Cardiac fibroblast (primary cell): Measurements from ENCODE around the gene PTPRN2.
"Not testable (repeated sequence)": the region's sequence is repeated elsewhere in the genome, so short reads cannot be mapped to it uniquely, and the experiment has no call there.

Experiments used
- DNase-seq, 2 donors: peaks; one replicate each; pipeline versions ENCODE4 v3.0.0 to v3.0.0-alpha.2; 2010; ENCODE audit warnings: low read depth in 2 of 2
- H3K4me3 ChIP-seq, 2 donors: replicated peaks in 1 of 2; 1 replicate in 1 of 2; 2 replicates in 1 of 2; pipeline ENCODE4 v1.5.1; 2011; ENCODE audit warnings: low read depth in 2 of 2, low read length in 2 of 2, mild to moderate bottlenecking in 2 of 2, moderate library complexity in 1 of 2
- CTCF ChIP-seq: IDR thresholded peaks from one replicate; pipeline ENCODE4 v1.5.1; 2011; ENCODE audit warnings: low read depth, mild to moderate bottlenecking, low read length, inconsistent platforms

The PTPRN2 gene

DNA sequence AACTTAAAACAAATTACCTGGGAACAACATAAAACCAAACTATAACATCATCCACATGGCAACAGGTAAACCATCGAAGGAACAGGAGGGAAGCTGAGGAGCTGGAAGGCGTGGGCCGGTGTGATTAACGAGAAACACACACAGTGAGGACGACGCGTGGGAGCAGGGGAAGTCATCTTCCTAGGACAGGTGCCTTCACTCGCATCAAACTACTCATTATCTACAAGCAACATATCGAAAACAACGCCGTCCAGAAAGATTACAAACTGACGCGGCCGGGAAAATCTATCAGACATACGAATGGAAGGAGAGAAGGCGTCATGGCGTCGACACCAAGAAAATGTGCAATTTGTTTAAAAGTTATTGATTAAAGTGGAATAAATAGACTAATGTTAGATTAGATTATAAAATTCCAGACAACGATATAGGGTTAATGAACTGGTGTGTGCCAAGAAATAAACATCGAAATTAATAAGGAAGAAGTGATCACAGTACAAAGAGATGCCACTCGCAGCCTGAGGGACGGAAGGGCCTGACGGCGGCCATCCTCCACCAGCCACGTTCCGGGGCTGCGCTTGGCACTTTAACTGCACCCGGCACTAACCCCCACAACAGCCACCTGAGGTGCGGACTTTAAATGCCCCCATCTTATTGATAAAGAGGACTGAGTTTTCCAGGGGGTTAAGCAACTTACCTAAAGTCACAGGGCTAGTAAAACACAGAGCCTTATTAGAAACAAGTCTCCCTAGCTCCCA lies 669.1 kb downstream of the PTPRN2 start:
- no peak for DNase-seq
- no peak for TF ChIP-seq CTCF
- H3K4me3 ChIP-seq = no peak overlapping the region

GRCh38 chr7:157916946-157917640 lies 670.5 kb downstream of the PTPRN2 start:
- no peak overlapping the region for H3K4me3 ChIP-seq
- no peak for TF ChIP-seq CTCF
- no peak for DNase-seq

GRCh38 chr7:157910446-157910845 lies 677.2 kb downstream of the PTPRN2 start:
- TF ChIP-seq CTCF = no peak
- DNase-seq = no peak

DNA sequence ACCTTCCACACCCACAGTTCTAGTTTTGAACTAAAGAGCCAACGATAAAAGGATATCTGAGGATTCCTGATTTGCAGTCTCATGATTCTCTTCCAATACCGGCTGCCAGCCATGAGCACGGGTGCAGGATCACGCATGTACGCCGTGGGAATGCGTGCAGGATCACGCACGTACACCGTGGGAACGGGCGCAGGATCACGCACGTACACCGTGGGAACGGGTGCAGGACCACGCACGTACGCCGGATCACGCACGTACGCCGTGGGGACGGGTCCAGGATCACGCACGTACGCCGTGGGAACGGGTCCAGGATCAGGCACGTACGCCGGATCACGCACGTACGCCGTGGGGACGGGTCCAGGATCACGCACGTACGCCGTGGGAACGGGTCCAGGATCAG lies 677.6 kb downstream of the PTPRN2 start:
- not testable (repeated sequence) for DNase-seq, H3K4me3 ChIP-seq

More at GRCh38 chr7:157910446-157910845, 677.2 kb downstream of the PTPRN2 start:
- H3K4me3 ChIP-seq = no peak overlapping the region

DNA sequence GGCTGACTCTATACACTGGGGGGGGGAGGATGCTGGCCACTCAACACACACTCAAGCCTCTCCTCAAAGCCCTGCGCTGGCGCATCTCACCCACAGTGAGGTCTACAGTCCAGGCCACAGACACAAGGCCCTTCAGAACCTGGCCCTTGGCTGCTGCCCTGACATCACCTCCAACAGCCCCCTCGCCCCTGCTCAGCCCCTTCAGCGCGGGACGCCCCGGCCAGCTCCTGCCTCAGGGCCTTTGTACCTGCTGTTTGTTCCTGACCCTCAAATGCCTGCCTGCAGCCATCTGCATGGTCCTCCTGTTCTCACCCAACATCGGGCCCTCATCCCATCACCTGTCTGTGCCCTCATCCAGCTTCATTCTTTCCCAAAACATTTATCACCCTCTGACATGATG lies 678.3 kb downstream of the PTPRN2 start:
- no peak for DNase-seq
- H3K4me3 ChIP-seq = no peak overlapping the region
- no peak for TF ChIP-seq CTCF

DNA sequence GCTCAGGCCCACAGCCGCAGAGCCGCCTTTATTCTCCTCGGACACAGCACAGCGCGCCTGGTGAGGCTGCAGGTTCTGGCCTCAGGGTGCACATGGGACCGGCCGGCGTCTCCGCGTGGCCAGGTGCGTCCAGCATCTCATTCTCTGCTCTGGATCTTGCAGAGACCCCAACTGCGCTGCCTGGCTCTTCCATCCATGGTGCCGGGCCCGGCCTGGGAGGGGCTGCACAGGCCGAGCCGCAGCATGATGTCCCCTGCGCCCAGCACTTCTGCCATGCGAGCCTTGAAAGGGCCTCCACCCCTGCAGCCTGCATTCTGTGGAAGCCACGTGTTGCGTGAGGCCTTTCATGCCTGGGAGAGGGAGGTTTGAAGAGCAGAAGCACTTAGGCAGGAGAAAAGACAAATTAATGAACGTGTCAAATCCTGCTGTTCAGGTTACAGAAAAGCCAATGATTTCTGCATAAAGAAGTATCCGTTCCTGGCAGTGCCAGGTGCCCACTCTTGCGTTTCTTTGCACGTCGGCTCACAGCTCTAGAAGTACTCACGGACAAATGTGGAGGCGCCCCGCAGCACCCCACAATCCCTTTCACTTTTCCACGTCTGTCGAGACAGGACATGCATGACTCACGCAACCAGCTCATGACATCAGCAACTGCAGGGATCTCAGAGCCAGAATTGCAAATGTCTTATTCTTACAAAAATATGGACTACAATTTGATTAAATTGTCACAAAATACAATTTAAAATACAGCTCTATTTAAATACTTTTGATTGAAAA lies 679.4 kb downstream of the PTPRN2 start:
- no peak for DNase-seq
- H3K4me3 ChIP-seq = no peak overlapping the region
- TF ChIP-seq CTCF = no peak

DNA sequence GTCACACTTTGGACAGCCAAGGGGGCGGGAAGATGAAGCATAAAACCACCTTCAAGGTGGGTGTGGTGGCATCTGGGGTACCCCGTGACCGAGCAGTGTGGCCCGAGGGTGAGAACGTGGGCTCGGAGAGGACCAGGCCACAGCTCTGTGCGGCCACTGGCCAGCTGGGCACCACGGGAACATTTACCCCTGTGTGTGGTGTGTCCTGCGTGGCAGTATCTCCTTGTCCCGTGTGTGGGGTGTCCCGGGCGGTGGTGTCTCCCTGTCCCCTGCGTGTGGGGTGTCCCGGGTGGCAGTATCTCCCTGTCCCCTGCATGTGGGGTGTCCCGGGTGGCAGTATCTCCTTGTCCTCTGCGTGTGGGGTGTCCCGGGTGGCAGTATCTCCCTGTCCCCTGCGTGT lies 680.5 kb downstream of the PTPRN2 start:
- no peak for TF ChIP-seq CTCF
- H3K4me3 ChIP-seq = no peak overlapping the region
- no peak for DNase-seq
